Kidney glomerular epithelial cell (primary cell): Measurements from ENCODE around the gene TM4SF4.

Source experiments
- DNase-seq: peaks from one replicate; lab custom pipeline; 2025; lab: John Stamatoyannopoulos, UW

The TM4SF4 gene

GRCh38 chr3:149455366-149455765 is 19.1 kb upstream of the TM4SF4 start:
- DNase-seq, result no peak

GRCh38 chr3:149455989-149456388 is 18.5 kb upstream of the TM4SF4 start:
- DNase-seq, result no peak

GRCh38 chr3:149459491-149460059 is 14.9 kb upstream of the TM4SF4 start:
- DNase-seq, result no peak

- DNase-seq, result no peak
These were observed 14.4 kb upstream of the TM4SF4 start for GRCh38 chr3:149460117-149460516.

- DNase-seq, result no peak
These were observed 12.4 kb upstream of the TM4SF4 start for GRCh38 chr3:149462051-149462450.

- peak; percentile 44 for DNase-seq
These were observed 11.9 kb upstream of the TM4SF4 start for GRCh38 chr3:149462581-149463011.

- DNase-seq, result no peak
These were observed 10.6 kb upstream of the TM4SF4 start for GRCh38 chr3:149463921-149464320.

- no peak for DNase-seq
These were observed 9.8 kb upstream of the TM4SF4 start for GRCh38 chr3:149464542-149465328.

- DNase-seq, result no peak
These were observed 9.1 kb upstream of the TM4SF4 start for GRCh38 chr3:149465351-149465883.

GRCh38 chr3:149466192-149466591 is 8.3 kb upstream of the TM4SF4 start:
- peak; percentile 96 for DNase-seq

- no peak for DNase-seq
These were observed 5.8 kb upstream of the TM4SF4 start for GRCh38 chr3:149468504-149469212.

- DNase-seq, result no peak
These were observed 4.1 kb upstream of the TM4SF4 start for GRCh38 chr3:149470381-149470780.

- DNase-seq, result peak; percentile 98
These were observed 2.3 kb upstream of the TM4SF4 start for GRCh38 chr3:149472030-149472797.

- DNase-seq, result peak; percentile 92
These were observed 894 bp upstream of the TM4SF4 start for GRCh38 chr3:149473357-149474249.

GRCh38 chr3:149475451-149476060 is 1.1 kb downstream of the TM4SF4 start:
- DNase-seq, result no peak

GRCh38 chr3:149476225-149476624 is 1.7 kb downstream of the TM4SF4 start:
- DNase-seq, result no peak

- no peak for DNase-seq
These were observed 5.3 kb downstream of the TM4SF4 start for GRCh38 chr3:149479621-149480325.

- DNase-seq, result peak; percentile 86
These were observed 6.0 kb downstream of the TM4SF4 start for GRCh38 chr3:149480326-149481017.

GRCh38 chr3:149481056-149481455 is 6.6 kb downstream of the TM4SF4 start:
- no peak for DNase-seq
